Activated CD8-positive, alpha-beta memory T cell treated with anti-CD3 and anti-CD28 coated beads, Interleukin-2, amount 50 U/mL, for 1 hour (primary cell): ENCODE measurements around the gene WTAP.
"Not testable (repeated sequence)": the region's sequence is repeated elsewhere in the genome, so short reads cannot be mapped to it uniquely, and the experiment has no call there.

Experiments used
- DNase-seq: peaks from one replicate; pipeline ENCODE4 v3.0.0-alpha.2; 2020; ENCODE audit errors: extremely low read depth

WTAP gene

DNA sequence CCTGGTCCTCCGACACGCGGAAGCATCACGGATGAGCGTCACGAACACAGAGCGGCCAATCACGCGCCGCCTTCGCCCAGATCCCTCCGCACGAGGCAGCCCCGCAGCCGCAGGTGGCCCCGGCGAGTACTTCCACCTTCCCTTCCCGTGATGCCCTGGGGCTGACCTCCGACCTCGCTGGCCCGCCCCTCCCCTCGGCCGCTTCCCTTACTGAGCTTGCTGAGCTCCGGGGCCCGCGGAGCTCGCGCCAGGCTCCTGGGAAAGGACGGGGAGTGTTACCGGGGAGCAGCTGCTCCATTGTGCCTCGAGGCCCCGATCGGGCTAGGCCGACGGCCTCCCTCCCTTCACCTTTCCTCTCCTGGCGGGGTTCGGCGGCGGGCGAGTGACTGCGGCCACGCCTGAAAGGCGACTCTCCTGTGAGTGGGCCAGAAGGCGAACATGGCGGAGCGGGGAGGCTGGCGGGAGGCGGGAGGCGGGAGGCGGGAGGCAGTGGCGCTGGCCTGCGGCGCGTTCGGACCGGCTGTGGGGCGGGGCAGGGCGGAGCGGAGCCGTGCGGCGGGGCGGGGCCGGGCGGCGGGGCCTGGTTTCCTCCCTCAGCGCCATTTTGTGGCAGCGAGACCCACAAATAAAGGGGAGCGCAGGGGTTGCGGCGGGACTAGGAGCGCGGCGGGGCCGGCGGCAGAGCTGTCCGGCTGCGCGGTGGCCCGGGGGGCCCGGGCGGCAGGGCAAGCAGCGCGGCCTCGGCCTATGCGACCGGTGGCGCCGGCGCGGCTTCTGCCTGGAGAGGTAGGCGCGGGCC, at the start of gene WTAP:
Gene WTAP, plus strand, starts transcription at position 589 of the 799 bp plus-strand sequence. CDS start 8,760 bp downstream, outside the sequence.
- DNase-seq: peak; percentile 95

DNA sequence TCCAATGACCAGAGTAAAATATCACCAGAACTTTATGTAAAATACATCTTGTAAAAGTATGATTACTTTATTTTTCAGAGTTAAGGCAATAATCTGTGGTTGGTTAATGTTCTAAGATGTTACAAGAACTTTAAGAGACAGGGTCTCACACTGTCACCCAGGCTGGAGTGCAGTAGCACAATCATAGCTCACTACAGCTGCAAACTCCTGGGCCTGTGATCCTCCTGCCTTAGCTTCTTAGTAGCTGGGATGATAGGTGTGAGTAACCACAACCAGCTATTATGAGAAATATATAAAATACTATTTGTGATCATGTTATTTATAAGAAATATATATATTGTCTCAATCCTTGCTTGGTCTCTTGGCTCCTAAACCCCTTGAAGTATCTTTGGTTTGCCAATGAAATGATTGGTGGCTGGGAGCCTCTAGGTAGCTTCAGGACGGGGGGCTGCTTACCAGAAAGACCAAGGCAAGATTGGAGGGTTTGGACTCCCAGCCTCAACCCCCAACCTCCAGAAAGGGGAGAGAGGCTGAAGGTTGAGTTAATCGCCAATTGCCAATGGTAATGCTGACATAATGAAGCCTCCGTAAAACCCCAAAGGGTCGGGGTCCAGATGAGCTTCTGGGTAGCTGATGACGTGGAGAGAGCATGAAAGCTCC, 49.7 kb upstream of the WTAP start:
- no peak for DNase-seq

DNA sequence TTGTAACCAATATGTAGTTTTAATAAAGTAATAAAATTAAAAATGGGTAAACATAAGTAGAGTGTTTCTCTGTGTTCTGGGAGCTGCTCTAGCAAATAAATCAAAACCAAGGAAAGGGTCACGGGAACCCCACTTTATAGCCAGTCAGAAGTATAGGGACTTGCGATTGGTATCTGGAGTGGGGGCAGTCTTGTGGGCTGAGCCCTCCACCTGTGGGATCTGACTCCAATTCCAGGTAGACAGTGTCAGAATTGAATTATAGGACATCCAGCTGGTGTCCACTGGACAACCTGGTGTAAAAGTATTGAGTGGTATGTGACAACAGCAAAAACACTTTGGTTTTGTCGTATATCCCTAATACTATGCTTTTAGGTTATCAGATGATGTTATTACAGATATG, 48.7 kb upstream of the WTAP start:
- no peak for DNase-seq

DNA sequence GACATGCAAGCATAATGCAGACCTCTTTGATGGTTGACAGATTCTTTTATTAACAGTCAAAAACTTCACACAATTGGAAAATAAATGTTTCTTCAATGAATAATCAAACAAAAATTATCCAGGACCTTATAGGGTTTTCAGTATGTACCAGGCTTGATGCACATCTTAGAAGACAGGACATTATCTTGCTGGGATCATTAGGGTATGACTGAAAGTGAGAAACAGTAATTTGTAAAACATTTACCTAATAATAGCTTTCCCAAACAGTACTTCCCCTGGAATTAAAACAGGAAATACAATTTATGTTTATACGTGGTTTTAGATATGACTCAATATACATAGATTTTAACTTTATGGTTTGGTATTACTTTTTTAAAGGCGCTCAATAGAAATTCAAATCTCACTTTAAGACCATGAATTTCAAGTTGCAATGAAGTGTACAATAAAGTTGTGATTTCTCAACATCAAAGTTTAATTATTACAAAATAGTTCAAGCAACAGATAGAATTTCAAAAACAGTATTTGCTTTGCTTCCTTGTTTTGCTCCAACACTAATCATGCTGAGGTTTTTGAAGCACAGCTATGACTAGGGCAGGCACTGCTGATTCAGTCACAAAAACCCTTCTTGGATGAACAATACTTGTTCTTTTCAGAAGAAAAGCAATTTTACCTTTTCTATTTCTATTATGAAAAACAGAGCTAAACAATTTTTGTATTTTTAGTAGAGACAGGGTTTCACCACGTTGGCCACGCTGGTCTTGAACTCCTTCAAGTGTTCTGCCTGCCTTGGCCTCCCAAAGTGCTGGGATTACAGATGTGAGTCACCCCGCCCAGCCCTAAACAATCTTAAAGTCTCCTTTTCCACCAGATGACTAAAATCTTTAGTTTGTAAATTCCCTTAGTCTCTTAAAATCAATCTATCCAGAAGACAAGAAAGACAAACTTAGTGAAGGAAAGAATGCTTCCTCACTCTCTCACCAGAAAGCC, 47.9 kb upstream of the WTAP start:
- DNase-seq: no peak

DNA sequence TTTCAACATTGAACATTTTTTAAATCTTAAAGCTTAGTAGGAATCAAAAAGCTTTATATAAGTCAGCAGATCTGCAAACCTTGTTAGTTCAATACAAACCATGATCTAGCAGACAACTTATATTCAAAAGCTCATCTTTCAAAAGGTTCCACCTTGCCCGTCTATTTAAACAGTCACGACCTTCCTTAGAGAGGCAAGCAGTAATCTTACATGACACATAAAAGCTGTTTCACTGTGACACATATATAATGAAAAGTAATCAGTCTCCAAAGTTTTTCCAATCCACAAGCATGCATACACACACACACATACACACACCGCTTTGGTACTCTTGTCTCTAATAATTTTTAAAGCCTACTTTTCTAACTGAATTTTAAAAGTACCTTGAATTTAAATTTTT, 47.2 kb upstream of the WTAP start:
- DNase-seq: no peak

DNA sequence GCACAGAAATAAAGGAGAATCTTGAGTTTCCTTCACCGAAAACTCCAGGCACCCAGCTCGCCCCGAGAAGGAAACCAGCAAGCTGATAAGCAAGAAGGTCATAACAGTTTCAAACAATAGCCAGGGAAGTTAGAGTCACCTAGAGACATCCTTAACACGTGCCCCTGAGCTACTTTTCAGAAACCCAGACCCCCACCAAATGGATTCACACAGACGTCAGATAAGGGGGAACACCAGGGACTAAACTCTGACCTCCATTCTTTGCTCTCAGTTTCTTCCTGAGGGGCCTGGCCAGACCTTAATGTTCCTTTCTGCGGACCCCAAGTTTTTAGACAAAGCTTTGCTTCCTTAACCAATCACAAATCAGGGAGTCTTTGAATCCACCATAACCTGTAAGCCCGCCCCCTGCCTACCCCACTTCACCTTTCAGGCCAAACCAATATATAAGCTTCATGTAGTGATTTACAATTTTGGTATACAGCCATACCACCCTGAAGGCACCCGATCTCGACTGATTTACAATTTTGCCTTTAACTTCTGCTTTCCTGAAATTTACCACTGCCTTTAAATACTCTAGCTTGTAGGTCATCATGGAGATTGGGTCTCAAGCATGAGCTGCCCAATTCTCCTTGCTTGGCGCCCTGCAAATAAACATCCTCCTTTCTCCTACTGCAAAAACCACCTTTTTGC, 46.0 kb upstream of the WTAP start:
- DNase-seq: no peak

DNA sequence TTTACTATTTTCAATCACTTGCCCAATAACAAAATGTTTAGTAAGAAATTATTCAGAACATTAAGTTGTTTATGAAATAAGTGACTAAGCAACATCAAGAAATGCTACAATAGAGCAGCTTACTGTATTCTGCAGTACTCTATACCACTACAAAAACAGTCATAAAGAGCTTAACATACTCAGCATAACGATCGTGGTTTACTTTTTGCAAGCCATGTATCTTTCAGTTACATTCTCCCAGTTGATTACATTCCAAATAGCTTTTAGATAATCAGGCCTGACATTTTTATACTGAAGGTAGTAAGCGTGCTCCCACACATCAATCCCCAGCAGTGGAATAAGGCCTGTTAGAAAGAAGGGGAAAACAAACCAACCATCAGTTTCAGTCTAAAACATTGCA, 45.0 kb upstream of the WTAP start:
- DNase-seq: no peak

DNA sequence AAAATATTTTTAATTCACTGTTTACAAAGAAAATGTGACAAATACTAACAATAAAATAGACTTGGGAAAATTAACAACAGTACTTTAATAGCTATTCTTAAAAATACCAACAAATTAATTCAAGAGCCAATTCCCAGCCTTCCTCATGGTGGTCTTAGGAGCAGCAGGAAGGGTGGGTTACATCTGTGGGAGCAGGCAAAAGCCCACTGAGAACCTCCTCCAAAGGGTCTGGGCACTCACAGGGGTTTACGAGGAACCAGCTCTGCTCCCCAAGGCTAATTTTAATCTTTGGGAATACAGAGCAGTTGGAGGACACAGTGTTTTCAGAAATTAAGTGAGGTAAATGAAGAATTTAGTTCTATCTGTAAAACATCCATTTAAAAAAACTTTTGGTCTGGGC, 44.5 kb upstream of the WTAP start:
- DNase-seq: no peak

DNA sequence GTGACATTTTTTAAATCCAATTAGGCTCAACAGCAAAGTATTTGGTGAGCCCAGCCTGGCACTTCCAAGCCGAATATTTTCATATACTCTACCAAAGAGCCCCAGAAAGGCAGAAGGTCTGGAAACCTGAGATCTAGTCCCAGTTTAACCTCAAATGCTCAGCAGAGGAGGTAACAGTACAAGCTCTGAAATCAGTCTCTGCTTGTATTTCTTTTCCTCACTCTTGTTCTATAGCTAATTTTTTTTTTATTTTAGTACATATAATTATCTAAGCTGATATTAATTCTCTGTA, 43.3 kb upstream of the WTAP start:
- no peak for DNase-seq

DNA sequence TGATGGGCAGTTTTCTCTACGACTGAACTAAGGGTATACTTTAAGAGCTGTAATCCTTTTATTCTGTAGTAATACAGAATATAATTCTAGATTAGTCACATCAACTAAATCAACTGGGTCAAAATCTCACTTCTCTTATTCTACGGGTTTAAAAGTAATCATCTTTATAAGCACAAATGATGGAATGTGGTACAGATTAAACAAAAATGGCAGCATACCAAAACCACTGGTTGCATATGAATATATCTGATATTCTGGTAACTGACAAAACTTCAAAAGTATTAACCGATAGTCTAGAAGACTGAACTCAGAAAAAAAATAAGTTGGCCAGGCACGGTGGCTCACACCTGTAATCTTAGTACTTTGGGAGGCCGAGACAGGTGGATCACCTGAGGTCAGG, 41.3 kb upstream of the WTAP start:
- no peak for DNase-seq

DNA sequence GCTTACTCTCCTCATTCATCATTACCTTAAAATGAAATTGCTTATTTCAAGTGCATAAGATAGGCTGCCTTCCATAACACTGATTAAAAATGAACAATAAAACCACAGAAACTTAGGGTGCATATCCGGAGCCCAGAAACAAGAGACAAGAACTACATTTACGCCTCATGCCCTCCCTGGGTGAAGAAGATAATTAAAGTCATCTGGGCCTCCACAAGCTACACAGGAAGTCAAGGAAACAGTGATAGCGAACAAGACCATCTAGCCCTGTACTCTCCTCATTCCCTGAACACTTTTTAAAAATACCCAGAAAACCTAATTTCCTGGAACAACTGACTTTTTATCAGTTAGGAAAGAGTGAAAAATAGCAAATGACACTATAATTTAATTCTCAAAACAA, 40.6 kb upstream of the WTAP start:
- no peak for DNase-seq

DNA sequence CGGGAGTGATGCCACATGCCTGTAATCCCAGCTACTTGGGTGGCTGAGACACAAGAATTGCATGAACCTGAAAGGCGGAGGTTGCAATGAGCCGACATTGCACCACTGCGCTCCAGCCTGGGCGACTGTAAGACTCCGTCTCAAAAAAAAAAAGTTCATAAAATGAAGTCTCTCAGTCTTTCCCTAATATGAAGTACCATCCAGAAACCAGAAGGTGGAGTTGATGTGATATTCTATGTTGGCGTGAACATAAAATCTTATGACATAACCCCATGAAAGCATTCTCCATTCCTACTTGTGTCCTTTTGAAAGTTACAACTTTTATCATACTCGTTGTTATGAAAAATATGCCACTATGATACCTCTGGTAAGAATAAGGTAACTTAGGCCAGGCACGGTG, 40.0 kb upstream of the WTAP start:
- no peak for DNase-seq

DNA sequence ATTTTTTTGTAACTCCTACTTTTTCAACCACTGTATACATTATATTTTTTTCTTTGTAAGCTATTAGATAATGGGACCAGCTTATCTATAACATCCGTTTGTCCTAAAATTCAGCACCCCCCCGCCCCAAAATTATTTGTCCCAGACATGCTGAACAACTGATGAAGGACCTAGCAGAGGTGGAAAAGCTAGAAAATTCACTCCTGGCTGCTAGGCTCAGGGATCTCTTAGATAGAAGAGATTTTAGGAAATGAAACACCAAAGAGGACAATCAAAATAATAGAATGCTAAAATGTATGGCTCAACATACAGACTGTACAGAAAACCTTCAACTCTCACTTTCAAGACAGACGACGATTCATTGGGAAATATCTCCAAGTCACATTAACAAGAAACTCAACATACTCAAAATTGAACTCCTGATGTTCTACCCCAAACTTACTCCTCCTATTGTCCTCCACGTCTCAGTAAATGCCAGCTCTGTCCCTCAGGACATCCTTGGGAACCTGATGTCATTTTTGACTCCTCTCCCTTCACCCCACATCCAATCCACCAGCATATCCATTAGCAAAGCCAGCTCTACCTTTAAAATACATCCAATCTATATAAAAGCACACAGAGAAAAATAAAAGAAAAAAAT, 38.9 kb upstream of the WTAP start:
- DNase-seq: no peak

DNA sequence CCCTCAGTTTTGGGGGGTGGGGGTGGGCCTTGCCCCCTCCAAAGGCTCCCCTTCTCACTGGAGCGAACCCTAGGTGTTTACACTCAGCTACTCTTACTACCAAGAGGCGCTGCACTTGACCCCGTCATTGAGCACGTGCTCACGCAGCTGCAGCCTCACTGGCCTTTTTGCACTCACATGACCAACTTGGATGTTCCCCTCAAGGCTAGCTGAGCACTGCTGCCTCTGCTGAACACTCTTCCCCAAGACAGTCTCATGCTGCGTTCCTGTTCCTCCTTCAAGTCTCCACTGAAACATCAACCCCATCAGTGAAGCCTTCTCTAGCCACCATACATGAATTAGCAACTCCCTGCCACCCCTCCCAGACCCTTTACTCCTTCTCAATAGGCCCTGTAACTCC, 38.3 kb upstream of the WTAP start:
- no peak for DNase-seq

DNA sequence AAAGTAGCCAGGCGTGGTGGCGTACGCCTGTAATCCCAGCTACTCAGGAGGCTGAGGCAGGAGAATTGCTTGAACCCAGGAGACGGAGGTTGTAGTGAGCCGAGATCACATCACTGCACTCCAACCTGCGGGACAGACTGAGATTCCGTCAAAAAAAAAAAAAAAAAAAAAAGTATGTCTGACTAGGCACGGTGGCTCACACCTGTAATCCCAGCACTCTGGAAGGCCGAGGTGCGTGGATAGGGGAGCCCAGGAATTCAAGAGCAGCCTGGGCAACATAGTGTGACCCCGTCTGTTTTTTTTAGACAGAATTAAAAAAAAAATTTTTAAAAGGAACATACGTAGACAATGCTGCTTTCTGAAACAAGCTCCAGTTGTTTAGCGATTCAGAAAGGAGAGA, 37.2 kb upstream of the WTAP start:
- DNase-seq: not testable (repeated sequence)

DNA sequence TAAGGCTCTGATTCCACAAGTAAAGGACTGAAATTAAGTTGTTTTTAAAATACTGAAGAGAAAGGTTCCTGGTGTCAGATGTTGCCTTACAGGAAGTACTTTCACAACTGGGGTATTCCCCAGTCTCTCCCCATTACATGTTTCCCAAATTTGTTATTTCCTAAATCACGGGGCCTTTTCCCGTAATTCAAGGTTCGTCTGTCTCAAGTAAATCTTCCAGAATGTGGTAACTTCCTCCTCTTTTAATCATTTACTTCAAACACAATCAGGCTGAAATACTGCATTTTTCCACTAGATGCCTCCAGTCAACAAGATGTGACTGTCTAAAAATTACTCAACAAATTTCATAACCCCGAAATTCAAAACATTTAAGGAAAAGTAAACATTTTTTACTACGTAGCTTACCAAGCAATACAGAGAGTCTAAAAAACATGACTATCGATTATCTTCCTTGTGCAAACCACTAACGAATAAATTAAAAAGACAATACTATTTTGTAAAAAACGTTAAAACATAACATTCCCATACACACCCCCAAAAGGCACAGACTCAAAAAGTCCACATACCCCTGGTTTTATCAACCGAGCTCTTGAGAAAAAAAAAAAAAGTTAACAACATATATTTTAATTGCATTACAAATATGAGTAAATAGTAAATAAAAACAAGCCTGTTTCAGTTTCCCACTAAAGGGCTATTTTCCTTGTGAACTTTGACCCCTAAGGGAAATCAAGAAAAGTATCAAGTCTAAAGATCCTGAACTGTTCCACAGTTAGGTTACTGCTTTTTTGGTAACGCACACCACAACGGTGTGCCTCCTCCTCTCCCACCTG, 36.0 kb upstream of the WTAP start:
- no peak for DNase-seq

DNA sequence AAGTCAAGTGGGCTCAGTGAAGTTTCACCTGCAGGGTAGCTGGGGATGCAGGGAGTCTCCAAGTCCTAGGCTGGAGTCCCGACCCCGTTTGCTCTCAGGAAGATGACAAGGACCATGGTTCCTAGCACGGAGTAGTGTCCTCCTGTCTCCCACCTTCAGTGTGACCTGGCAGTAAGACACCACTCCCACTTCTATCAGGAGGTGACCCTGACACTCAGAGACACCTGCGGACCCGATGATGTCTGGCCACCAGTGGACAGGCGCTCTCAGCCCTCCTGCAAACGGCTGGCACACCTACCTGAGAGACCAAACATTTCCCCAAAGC, 35.4 kb upstream of the WTAP start:
- DNase-seq: no peak

DNA sequence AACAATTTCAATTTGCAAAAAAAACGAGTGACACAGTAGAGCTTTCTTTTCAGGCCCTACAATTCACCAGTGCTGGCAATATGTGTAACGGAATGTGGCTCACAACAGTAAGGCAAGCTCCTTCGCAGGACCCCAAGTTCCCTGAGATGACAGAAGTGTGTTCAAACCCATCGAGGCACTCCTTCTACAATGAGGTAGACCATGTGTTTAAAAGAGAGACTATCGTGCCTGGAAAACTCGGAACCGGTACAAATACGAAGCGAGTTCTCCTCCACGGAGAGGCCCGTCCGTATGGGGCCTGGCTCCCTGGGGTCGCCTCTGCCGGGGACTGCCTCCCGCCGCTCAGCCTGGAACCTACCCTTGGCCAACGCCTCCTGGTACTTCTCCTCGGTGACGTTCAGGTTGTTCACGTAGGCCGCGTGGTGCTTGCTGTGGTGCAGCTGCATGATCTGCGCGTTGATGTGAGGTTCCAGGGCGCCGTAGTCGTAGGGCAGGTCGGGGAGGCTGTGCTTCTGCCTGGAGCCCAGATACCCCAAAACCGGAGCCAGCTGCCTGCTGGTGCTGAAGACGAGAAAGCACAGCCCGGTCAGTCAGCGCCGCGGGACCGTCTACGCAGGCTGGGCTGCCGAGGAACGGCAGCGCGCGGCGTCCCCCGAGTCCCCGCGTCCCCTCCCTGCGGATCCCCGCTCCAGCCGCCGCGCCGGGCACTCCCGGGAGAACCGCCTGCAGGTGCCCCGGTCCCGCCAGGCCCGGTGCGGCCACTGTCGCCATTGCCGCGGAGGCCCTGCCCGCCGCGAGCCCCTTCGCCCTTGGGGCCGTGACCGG, 34.8 kb upstream of the WTAP start:
- peak; percentile 7 for DNase-seq

DNA sequence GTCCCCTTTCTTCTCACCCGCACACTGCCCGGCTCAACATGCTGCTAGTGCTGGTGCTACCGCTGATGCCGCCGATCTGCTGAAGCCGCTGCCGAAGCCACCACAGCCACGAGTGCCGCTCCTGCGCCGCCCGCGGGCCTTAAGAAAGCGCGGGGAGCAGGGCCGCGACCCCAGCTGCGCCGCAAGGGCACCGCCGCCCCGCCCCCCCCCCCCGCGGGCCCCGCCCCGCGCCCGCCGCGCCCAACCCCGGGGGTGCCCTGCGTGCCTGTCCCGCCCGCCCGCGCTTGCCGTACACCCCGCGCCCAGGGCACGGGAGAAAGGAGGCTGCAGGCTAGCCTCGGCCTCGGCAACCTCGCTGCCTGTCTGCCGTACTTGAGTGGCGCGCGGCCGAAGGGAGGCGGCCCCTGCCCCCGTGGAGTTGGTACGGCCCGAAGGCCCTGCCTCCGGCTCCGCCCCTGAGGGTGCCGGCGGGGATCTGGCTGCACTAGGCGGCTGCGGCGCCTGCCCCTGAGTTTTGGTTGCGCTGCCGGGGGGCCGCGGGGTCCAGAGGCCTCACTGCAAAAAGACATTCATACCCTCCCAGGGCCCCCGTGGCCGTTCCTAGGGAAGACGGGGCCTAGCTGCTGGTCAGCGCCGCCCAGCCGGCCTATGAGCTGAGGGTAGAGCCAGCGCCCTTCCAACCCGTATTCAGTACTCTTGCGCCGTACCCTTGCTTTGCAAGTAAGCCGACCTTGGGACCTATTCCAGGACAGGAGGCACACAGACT, 34.0 kb upstream of the WTAP start, which contains the start of gene SOD2:
Gene SOD2, minus strand, starts transcription at position 114 of the 766 bp plus-strand sequence. Its CDS starts 74 bp downstream, at position 40.
- DNase-seq: peak; percentile 36
